GM12873 (cell line): ENCODE data around the gene KIAA0319L.

Experiments used
- CTCF ChIP-seq: IDR thresholded peaks from 2 replicates; pipeline ENCODE4 v1.5.1; 2012; ENCODE audit warnings: low read depth, mild to moderate bottlenecking, moderate library complexity, low read length, control low read depth; ENCODE audit not compliant: insufficient read depth; ENCODE audit errors: missing control alignments

KIAA0319L gene

GRCh38 chr1:35572296-35572695, 15.1 kb upstream of the KIAA0319L start:
- no peak for TF ChIP-seq CTCF

GRCh38 chr1:35571263-35571662, 14.1 kb upstream of the KIAA0319L start:
- TF ChIP-seq CTCF: no peak

- no peak for TF ChIP-seq CTCF
These were observed 13.5 kb upstream of the KIAA0319L start for GRCh38 chr1:35570589-35571137.

GRCh38 chr1:35569936-35570335, 12.7 kb upstream of the KIAA0319L start:
- TF ChIP-seq CTCF: no peak

- peak; percentile 95 for TF ChIP-seq CTCF
These were observed 11.8 kb upstream of the KIAA0319L start for GRCh38 chr1:35568975-35569395.

- no peak for TF ChIP-seq CTCF
These were observed 10.8 kb upstream of the KIAA0319L start for GRCh38 chr1:35567947-35568558.

- TF ChIP-seq CTCF: no peak
These were observed 8.5 kb upstream of the KIAA0319L start for GRCh38 chr1:35565742-35566133.
